Measurements from ENCODE around the gene LOXL1. TPM values are rescaled to one million over a fixed set of nuclear protein-coding genes. Genes with fewer than 3 reads are reported as not detected.

LOXL1 gene
- total and polyA plus RNA-seq, 4 donors = 0.67 to 2.0 (median 1.4) TPM; not detected in 1

GRCh38 chr15:73902121-73903020, 23.9 kb upstream of the LOXL1 start:
- H3K4me3 ChIP-seq (ENCODE audit: low read depth in 1 of 3, low read length in 3 of 3) = no peak overlapping the region
- H3K9me3 ChIP-seq (ENCODE audit: control insufficient read depth in 4 of 4, low read length in 3 of 4) = no peaks in the 10 kb centered on the region
- no peaks in the 10 kb centered on the region for H3K36me3 ChIP-seq (ENCODE audit: control insufficient read depth in 4 of 4, insufficient read depth in 3 of 4, low read depth in 1 of 4, low read length in 3 of 4)
- no peak for TF ChIP-seq HNF4A (conservative IDR thresholded peaks at IDR 0.05)
- TF ChIP-seq NR2F2 (IDR thresholded peaks at IDR 0.05) = no peak
- no peak for TF ChIP-seq RXRA (IDR thresholded peaks at IDR 0.05)
- no peak for TF ChIP-seq HNF4G (IDR thresholded peaks at IDR 0.05)
- TF ChIP-seq EGR1 (IDR thresholded peaks at IDR 0.05; ENCODE audit: low read depth in 2 of 2) = no peak
- TF ChIP-seq YY1 (IDR thresholded peaks at IDR 0.05) = no peak
- no peak for TF ChIP-seq REST (IDR thresholded peaks at IDR 0.05)
- no peak for TF ChIP-seq FOXA1 (IDR thresholded peaks at IDR 0.05)
- no peak for TF ChIP-seq RAD21 (IDR thresholded peaks at IDR 0.05)
- no peak for TF ChIP-seq MAX (IDR thresholded peaks at IDR 0.05)
- TF ChIP-seq JUND (IDR thresholded peaks at IDR 0.05) = no peak
- TF ChIP-seq ATF3 (IDR thresholded peaks at IDR 0.05) = no peak
- TF ChIP-seq SP1 (IDR thresholded peaks at IDR 0.05) = no peak
- no peak for TF ChIP-seq ZBTB33 (IDR thresholded peaks at IDR 0.05)
- no peak for TF ChIP-seq GABPA (IDR thresholded peaks at IDR 0.05 in 1 of 2, conservative IDR thresholded peaks at IDR 0.05 in 1 of 2)
- no peak overlapping the region for H3K9ac ChIP-seq (ENCODE audit: low read depth in 1 of 2, low read length in 2 of 2)
- DNase-seq (ENCODE audit: low spot score) = no peak
- no peak overlapping the region for H3K27ac ChIP-seq (ENCODE audit: low read depth in 1 of 2, low read length in 2 of 2)
- H3K4me1 ChIP-seq (ENCODE audit: control insufficient read depth in 4 of 4, insufficient read depth in 4 of 4, low read length in 3 of 4) = no peaks in the 10 kb centered on the region
- 75% methylated on average over 11 of the region's 11 CpGs for WGBS
- no peaks in the 10 kb centered on the region for H3K27me3 ChIP-seq (ENCODE audit: control insufficient read depth in 4 of 4, insufficient read depth in 4 of 4, low read length in 3 of 4)

GRCh38 chr15:73904026-73904815, 22.0 kb upstream of the LOXL1 start:
- Histone ChIP-seq H3K27ac (ENCODE audit: low read depth in 1 of 2, low read length in 2 of 2) (no peak overlapping the region), H3K27me3 (ENCODE audit: control insufficient read depth in 4 of 4, insufficient read depth in 4 of 4, low read length in 3 of 4) (no peaks in the 10 kb centered on the region), H3K4me1 (ENCODE audit: control insufficient read depth in 4 of 4, insufficient read depth in 4 of 4, low read length in 3 of 4) (no peaks in the 10 kb centered on the region), H3K4me3 (ENCODE audit: low read depth in 1 of 3, low read length in 3 of 3) (no peak overlapping the region), H3K36me3 (ENCODE audit: control insufficient read depth in 4 of 4, insufficient read depth in 3 of 4, low read depth in 1 of 4, low read length in 3 of 4) (no peaks in the 10 kb centered on the region), H3K9me3 (ENCODE audit: control insufficient read depth in 4 of 4, low read length in 3 of 4) (no peaks in the 10 kb centered on the region), H3K9ac (ENCODE audit: low read depth in 1 of 2, low read length in 2 of 2) (no peak overlapping the region)
- TF ChIP-seq HNF4A (conservative IDR thresholded peaks at IDR 0.05) = peak; percentile 37 to 52
- no peak for TF ChIP-seq FOXA2 (IDR thresholded peaks at IDR 0.05)
- 81% methylated on average over 9 of the region's 9 CpGs for WGBS
- no peak for DNase-seq (ENCODE audit: low spot score)

Data from liver (tissue), 9 donors.